PC-3 (cell line): Measurements from ENCODE around the gene JOSD1.

Experiments used
- CTCF ChIP-seq: fragments of 300-600 bp; sonication (generic); conservative IDR thresholded peaks from 2 replicates; pipeline ENCODE4 v1.5.1; 2017; ENCODE audit warnings: antibody characterized with exemption, low read depth, mild to moderate bottlenecking, low read length
- EZH2 ChIP-seq: fragments of 300-600 bp; sonication (generic); IDR thresholded peaks from one replicate; pipeline ENCODE4 v1.6.1; 2017; ENCODE audit warnings: antibody characterized with exemption, mild to moderate bottlenecking, low read length; ENCODE audit not compliant: unreplicated experiment
- EZH2phosphoT487 ChIP-seq: fragments of 300-600 bp; sonication (generic); IDR thresholded peaks from 2 replicates; pipeline ENCODE4 v1.6.1; 2018; ENCODE audit warnings: mild to moderate bottlenecking, antibody characterized with exemption, low read length, borderline replicate concordance

GRCh38 chr22:38720350-38720749 is 19.6 kb upstream of the JOSD1 start:
- TF ChIP-seq CTCF: no peak
- no peak for TF ChIP-seq EZH2
- TF ChIP-seq EZH2phosphoT487: no peak
